B cell (primary cell): ENCODE measurements around the gene KLHL6.

ENCODE experiments used
- EZH2 ChIP-seq: IDR thresholded peaks from 2 replicates; pipeline ENCODE4 v1.6.1; 2012; ENCODE audit warnings: borderline replicate concordance, low read depth, mild to moderate bottlenecking, moderate library complexity, low read length; ENCODE audit not compliant: insufficient read depth, poor library complexity, severe bottlenecking
- TF ChIP-seq, protein P1 (sequence below): fragments of 200-600 bp; IDR thresholded peaks from one replicate; pipeline ENCODE4 v1.8.0; 2022; ENCODE audit warnings: antibody characterized with exemption, mild to moderate bottlenecking

DNA sequence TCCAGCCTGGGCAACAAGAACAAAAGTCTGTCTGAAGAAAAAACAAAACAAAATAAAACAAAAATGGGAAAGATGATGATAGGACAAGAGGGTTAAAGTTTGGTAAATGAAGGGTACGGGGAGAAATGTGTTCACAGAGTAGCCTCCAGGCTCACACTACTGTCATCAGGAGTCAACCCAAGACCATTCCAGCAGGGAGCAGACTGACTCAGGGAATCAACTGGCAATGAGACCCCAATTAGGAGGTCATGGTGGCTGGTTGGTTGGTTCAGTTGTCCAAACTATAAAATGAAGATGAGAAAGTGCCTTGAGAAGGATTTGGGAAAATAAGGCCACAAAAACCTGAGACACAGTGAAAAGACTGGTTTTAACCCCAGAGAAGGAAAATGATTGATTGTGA, 51.8 kb downstream of the KLHL6 start:
- TF ChIP-seq, protein P1, sequence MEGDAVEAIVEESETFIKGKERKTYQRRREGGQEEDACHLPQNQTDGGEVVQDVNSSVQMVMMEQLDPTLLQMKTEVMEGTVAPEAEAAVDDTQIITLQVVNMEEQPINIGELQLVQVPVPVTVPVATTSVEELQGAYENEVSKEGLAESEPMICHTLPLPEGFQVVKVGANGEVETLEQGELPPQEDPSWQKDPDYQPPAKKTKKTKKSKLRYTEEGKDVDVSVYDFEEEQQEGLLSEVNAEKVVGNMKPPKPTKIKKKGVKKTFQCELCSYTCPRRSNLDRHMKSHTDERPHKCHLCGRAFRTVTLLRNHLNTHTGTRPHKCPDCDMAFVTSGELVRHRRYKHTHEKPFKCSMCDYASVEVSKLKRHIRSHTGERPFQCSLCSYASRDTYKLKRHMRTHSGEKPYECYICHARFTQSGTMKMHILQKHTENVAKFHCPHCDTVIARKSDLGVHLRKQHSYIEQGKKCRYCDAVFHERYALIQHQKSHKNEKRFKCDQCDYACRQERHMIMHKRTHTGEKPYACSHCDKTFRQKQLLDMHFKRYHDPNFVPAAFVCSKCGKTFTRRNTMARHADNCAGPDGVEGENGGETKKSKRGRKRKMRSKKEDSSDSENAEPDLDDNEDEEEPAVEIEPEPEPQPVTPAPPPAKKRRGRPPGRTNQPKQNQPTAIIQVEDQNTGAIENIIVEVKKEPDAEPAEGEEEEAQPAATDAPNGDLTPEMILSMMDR: no peak
- TF ChIP-seq EZH2: no peak
